IPS DF 19.7 (cell line): ENCODE measurements around the gene CCDC178.
"Not testable (repeated sequence)": the region's sequence is repeated elsewhere in the genome, so short reads cannot be mapped to it uniquely, and the experiment has no call there.

ENCODE experiments used
- DNase-seq: peaks from one replicate; pipeline ENCODE4 v3.0.0-alpha.2; 2013; ENCODE audit warnings: low read depth, low spot score

Gene CCDC178

GRCh38 chr18:33356735-33357134, 83.8 kb downstream of the CCDC178 start:
- DNase-seq, result no peak

GRCh38 chr18:33355756-33356155, 84.8 kb downstream of the CCDC178 start:
- DNase-seq, result no peak

DNA sequence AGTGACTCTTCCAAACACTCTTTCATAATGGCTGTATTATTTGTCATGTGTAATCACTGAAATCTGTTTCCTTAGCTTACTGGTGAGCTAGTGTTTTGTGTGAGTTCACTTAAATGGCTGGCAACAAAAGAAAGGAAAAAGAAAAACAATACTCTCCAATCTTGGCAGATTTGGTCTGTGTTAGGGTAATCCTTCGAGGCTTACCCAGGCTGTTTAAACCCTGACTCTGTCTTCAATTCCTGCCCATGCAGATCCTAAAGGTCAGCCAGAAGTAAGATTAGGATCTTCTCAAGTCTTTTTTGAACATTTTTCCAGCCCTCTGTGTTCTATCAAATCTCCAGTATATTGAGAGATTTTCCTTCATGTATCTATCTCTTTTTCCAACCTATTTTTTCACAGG, 85.3 kb downstream of the CCDC178 start:
- no peak for DNase-seq

DNA sequence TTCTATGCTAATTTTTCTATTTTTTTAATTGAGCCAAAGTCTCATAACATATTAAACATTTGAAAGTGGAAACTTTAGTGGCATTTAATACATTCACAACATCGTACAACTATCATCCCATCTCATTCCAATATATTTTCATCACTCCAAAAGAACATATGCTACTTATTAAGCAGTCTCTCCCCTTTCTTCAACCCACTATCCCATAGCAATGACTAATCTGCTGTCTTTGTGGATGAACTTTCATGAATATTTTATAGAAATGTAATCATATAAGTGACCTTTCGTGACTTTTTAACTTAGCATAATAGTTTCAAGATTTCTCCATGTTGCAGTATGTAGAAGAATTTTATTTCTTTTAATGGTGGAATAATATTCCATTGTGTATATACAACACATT, 90.3 kb downstream of the CCDC178 start:
- DNase-seq, result no peak

DNA sequence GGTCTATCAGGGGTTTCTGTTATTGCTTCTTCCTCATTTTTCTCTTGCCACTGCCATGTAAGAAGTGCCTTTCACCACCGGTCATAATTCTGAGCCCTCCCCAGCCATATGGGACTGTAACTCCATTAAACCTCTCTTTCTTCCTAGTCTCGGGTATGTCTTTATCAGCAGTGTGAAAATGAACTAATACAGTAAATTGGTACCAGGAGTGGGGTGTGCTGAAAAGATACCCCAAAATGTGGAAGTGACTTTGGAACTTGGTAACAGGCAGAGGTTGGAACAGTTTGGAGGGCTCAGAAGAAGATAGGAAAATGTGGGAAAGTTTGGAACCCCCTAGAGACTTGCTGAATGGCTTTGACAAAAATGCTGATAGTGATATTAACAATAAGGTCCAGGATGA, 100.8 kb downstream of the CCDC178 start:
- DNase-seq, result not testable (repeated sequence)

GRCh38 chr18:33334781-33335180, 105.7 kb downstream of the CCDC178 start:
- DNase-seq, result no peak

- no peak for DNase-seq
Observed at GRCh38 chr18:33330711-33331110, 109.8 kb downstream of the CCDC178 start.

DNA sequence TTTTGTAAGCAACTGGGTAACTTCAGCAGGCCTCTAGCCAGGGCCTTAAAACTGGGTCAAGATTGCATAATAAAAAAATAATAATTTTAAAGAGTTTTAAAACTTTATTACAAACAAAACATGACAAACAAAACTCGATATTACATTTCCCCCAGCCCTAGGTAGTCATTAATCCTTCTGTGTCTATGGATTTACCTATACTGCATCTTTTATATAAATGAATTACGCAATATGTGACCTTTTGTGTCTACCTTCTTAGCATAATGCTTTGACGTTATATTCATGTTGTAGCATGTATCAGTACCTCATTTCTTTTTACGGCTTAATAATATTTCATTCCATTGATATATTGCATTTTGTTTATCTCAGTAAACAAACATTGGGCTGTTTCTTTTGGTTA, 113.5 kb downstream of the CCDC178 start:
- DNase-seq, result no peak

GRCh38 chr18:33317640-33318039, 122.9 kb downstream of the CCDC178 start:
- no peak for DNase-seq

- no peak for DNase-seq
Observed at GRCh38 chr18:33316146-33316587, 124.4 kb downstream of the CCDC178 start.

DNA sequence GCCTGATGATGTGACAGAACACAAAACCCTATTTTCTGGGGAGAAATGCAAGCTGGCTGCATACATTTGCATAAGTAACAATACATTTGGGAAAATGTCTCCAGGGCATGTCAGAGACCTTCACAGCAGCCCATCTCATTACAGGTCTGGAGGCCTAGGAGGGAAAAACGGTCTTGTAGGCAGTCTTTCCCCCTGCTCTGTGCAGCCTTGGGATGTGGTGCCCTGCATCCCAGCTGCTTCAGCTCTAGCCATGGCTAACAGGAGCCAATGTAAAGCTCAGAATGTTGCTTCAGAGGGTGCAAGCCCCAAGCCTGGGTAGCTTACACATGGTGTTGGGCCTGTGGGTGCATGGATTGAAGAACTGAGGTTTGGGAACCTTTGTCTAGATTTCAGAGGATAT, 133.0 kb downstream of the CCDC178 start:
- no peak for DNase-seq

- no peak for DNase-seq
Observed at GRCh38 chr18:33304277-33304676, 136.2 kb downstream of the CCDC178 start.

GRCh38 chr18:33291539-33291938, 149.0 kb downstream of the CCDC178 start:
- no peak for DNase-seq

DNA sequence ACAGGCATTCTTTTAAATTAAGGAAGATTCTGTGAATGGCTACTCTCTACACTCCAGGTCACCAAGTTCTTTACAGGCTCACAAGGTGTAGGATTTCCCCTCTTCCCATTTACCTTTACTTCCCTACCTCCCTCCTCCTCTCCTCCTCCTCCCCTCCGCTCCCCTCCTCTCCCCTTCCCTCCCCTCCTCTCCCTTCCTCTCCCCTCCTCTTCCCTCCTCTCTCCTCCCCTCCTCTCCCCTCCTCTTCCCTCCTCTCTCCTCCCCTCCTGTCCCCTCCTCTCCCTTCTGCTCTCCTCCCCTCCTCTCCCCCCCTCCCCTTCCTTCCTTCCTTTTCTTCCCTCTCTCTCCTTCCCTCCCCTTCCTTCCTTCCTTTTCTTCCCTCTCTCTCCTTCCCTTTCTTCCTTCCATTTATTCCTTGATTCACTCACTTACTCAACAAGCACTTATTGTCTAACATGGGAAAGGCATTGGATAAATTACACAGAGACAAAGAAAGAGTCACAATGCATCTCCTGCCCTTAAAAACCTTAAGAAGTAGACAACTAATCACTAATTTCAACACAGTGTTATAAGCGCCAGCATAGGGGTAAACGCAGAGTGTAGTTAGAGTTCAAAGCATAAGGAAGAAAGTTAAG, 152.3 kb downstream of the CCDC178 start:
- no peak for DNase-seq

DNA sequence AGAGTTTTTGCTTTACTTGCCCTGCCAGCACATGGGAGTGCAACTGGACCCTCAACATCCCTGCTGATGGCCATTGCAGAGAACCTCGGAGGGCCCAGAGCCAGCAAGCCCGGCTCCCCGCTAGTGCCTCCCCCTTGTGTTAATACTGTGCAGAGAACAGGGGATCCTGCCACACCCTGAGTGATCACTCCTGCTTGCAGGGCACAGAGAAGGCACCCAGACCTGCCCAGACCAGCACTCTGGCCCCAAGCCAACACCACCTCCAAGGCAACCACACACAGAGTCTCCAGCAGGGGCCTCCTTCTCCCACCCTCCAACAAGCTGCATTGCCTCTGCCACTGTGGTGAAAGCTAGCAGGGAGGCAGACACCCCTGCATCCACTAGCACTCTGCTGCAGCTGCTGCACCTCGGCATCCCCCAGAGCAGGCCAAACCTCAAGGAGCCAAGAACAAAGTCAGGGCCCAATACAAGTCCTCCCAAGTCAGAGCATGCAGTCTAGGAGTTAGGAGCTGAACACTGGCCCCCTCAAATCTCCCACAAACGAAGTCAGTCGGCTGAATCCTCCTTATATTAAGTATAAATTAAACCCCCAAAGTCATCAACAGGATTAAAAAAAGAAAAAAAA, 157.7 kb downstream of the CCDC178 start:
- no peak for DNase-seq

- no peak for DNase-seq
Observed at GRCh38 chr18:33282142-33282541, 158.4 kb downstream of the CCDC178 start.

DNA sequence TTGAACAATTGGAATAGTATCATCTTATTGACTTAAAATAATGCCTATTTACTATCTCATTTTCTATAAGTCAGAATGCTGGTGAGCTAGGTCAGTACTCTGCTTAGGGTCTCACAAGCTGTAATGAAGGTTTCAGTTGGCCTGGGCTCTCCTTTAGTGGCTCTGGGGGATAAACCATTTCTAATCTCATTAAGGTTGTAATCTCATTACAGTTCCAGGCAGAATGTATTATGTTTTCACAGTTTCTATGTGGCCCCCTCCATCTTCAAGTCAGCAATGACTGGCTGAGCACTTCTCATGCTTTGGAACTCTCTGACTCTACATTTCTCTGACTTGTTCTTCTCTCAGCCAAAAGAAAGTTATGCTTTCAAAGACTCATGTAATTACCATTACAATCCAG, 163.1 kb downstream of the CCDC178 start:
- no peak for DNase-seq

DNA sequence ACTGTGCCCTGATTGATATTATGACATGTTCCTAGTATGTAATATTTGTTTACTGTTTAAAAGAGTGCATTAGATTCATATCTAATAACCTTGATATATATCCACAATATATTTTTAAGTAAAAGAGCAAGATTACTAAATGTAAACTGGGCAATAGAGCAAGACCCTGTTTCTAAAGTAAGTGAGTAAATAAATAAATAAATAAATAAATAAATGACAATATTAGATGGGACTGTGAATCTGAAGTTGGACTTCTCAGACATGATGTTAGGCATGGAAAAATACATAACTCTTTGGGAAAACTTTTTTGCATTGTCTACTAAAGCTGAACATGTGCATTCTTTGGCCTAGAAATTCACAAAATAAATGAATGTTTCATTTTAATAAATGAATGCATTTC, 164.7 kb downstream of the CCDC178 start:
- DNase-seq, result no peak

GRCh38 chr18:33270297-33270696, 170.2 kb downstream of the CCDC178 start:
- DNase-seq, result no peak

DNA sequence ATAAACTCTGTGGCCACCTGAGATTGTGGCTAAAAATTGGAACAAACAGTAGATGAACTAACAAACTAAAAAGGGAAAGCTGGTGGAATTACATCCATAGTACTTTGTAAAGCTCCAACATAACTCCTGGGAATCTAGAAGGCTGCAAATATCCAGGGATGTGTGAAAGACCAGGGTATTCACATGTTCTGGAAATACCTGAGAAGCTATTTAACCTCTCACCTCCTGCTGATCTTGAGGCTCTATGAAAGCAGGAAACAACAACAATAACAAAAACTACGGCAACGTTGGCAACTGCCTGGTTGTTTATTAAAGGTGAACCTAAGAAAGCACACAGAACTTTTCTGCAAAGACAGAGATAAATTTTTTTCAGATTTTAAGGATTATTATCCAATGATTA, 171.3 kb downstream of the CCDC178 start:
- DNase-seq, result peak; percentile 28

DNA sequence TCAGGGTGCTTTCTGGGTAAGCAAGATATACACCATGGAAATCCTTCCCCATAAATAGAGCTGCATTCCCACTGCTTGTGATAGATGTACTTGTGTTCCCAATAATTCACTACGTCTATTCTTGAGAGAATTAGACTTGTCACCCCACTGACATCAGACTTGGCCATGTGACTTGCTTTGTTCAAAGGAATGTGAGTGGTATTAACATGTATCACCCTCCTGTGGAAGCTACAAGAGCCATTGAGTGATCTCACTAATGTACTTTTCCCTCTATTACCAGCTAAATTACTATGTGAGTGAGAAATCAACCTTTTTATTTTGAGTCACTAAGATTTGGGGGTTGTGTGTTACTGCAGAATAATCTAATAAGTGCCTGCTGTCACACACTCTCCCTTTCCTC, 176.0 kb downstream of the CCDC178 start:
- DNase-seq, result no peak

GRCh38 chr18:33239298-33239697, 201.2 kb downstream of the CCDC178 start:
- DNase-seq, result no peak

GRCh38 chr18:33232318-33232626, 208.2 kb downstream of the CCDC178 start:
- DNase-seq, result no peak
